ENCODE results near the gene NEK7.
"Not testable (repeated sequence)": the region's sequence is repeated elsewhere in the genome, so short reads cannot be mapped to it uniquely, and the experiment has no call there.

NEK7 gene

DNA sequence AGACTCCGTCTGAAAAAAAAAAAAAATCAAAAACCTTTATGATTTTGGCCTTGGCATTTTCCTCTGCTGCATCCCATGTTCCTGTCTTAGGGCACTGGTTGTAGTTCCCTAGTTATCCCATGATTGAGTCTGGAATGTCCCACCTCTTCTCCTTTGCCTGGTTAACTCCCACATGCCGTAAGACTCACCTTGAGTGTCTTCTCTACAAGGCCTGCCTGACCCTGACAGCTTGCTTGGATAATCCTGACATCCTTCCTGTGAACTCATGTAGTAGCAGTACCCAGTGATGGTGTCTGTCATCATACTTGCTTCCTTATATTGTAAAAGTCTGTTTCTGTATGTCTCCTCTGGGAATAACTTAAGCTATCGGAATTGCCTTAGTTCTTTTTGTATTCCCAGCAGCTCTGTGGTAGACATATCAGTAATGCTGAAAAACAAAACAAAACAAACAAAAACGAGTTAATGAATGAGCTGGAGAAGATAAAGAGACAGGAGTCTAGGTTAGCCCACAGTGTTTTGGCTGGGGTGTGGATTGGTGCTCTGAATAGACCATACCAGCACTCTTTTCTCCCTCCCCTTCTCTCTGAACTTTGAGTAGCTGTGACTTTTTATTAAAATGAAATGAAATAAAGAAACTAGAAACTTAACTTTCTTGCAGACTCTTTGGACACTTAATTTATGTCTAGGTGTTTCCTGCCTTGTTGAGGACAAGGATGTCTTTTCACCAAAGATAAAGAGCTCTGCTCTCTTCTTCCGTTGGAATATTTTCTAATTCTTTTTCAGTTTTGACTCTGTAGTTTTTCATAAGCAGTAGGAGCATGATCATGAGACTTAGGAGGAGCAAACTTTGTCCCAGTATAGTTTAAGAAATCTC lies 15.1 kb downstream of the NEK7 start:
- DNase-seq (ENCODE audit: low read depth in 2 of 3, low spot score in 2 of 3), result no peak

DNA sequence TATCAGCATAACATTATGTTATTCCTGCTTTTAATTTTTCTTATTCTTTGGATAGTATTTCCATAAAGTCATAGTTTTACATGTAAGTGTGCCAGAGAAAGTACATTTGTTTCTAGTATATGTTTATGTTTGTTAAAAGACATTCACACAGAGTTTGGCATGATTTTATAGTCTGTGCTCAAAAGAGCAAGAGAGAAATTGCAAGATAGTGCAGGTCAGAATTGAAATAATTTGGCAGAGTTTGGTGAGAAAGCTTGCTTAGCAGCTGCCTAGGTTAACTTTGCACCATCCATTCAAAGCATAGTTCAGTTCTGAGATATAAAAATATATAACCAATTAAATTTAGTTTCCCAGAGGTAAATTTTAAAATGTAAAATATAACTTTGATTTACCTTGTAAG lies 17.0 kb downstream of the NEK7 start:
- no peak for DNase-seq (ENCODE audit: low read depth in 2 of 3, low spot score in 2 of 3)

DNA sequence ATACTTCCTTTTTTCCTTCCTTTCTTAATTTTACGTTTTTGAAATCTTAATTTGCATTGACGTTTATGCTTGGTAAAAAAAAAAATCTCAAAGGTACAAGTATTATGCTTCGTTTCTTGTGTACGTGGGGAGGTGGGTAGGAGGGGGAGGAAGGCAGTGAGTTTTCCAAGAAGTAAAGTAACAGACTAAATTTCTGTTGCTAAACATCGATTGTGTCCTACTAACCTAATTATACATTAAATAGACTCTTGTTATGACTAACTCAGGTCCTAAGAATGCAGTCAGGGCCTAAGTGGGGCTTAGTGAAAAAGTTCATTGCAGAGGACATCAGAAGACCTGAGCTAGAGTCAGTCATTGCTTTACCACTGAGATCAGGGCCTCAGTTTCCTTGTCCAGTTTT lies 17.5 kb downstream of the NEK7 start:
- DNase-seq (ENCODE audit: low read depth in 2 of 3, low spot score in 2 of 3), result no peak

DNA sequence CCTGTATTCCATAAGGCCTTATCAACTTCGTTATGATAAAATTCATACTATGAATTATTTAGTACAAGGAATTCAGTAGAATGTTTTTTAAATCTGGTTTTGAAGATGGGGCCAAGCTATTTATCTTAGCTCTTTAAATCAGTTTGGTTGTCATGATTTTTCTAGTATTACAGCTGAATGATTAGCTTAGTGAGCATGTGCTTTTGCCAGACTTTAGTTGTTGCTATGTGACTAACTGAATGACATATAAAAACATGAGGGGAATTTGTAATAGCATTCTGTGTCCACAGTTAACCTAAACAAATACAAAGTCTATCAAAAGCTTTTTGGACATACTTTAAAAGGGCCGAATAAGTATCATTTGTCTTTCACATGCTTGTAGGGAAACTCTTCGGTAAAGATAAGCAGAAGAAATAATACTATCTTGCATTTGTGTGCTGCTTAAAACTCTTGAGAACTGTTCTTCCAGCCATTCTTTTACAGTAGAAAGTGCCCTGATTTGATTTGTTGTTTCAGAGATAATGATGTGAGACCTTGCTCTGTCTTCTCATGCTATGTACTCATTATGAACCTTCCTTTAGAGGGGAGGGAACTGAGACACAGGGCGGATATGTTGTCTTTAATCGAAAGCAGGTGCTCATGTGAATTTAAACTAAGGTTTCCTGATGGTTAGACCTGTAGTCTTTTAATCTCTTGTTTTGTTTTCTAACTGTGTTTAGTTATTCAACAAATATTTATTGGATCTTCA lies 18.8 kb downstream of the NEK7 start:
- no peak for DNase-seq (ENCODE audit: low read depth in 2 of 3, low spot score in 2 of 3)

DNA sequence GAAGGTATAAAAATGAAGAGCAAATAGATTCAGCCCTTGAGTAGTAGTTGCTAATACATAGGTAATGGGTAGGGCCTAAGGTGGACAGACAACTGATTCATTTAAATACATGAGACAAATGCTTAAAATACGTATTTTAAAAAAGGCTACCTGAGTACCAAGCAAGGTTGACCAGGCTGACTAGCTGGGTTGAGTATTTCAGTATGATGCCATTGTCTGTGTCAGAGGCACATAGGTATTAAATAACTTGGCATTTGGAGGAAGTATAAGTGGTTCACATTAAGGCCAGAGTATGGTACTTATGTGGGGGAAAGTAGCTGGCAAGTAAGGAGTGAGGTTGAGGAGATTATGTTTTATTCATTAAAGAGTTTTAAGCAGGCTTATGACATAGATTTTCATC lies 19.4 kb downstream of the NEK7 start:
- no peak for DNase-seq (ENCODE audit: low read depth in 2 of 3, low spot score in 2 of 3)

DNA sequence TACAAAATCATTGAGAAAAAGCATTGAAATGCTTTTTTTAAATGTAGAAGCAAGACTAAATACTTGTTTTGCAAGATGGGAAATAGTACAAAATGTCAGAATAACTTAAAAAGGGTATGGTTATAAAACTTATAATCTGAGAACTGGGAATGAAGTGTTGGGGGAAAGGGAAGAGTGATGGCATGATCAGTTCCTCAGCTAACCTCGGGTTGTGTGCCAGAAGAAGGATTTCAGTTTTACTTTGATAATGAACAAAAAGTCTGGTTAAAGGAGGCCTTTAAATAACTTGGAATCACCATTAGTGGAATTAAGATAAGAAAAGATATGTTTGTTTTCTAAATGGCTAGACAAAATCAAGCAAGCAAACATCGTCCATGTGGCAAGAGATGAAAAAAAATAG lies 20.7 kb downstream of the NEK7 start:
- no peak for DNase-seq (ENCODE audit: low read depth in 2 of 3, low spot score in 2 of 3)

DNA sequence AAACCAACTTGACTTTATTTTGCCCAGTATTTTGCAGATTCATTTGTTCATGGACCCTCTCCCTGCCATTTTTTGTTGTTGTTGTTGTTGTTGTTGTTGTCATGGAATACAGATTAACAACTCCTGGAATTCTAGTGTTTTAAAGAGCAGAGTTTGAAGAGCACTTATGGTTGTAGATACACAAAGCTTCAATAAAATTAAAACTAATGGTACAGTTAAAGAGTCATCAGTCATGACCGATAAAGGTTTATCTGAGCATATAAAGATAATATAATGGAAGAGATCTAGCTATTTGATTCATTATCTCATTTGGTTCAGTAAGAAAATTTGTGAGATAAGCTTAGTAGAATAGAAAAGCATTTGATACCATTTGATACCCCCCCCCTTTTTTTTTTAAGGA lies 21.8 kb downstream of the NEK7 start:
- no peak for DNase-seq (ENCODE audit: low read depth in 2 of 3, low spot score in 2 of 3)

DNA sequence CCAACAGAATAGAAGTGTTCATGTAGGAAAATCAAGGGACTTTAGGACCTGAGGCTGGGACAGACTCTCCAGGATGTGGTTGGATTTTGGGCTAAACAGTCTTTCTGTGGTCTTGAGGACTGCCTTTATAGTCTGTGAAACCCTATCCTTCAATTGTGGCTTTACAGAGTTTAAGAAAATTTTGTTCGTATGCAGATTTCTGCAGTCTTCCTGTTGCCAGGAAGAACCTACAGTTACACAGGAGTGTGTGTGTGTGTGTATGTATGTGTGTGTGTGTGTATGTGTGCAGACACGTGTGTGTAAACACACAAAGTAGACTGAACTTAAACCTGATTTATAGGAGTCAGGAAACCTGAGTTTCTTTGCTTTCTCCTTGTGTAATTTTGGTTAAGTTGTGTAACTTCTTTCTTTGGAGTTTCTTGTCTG lies 22.8 kb downstream of the NEK7 start:
- no peak for DNase-seq (ENCODE audit: low read depth in 2 of 3, low spot score in 2 of 3)

DNA sequence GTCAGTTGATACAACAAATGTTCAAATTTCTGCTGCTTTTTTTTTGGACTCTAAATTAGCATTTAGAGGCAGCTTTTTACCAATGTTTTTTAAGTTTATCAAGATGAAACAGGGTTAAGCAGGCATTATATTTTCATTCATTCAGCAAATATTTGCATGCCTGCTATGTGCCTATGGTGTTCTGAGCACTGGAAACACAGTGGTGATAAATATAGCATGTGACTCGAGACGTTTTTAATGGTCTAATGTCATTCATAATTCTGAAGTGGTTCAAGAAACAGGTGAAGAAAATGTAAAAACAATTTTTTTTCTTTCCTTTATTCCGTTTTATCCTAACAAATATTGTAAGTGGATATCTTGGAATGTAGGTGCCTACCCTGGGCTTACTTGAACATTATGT lies 26.8 kb downstream of the NEK7 start:
- DNase-seq (ENCODE audit: low read depth in 2 of 3, low spot score in 2 of 3), result no peak

DNA sequence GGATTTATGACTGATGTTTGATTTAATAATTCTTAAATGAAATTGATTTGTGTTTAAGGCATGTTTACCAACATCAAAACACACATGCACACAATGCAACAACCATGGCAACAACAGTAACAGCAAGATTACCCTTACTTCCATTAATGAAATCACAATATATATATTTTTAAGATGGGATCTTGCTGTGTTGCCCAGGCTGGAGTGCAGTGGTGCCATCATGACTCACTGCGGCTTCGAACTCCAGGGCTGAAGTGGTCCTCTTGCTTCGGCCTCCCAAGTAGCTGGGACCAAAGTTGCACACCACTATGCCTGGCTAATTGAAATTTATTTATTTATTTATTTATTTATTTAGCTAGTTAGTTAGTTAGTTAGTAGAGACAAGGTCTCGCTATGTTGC lies 27.7 kb downstream of the NEK7 start:
- DNase-seq (ENCODE audit: low read depth in 2 of 3, low spot score in 2 of 3), result no peak

DNA sequence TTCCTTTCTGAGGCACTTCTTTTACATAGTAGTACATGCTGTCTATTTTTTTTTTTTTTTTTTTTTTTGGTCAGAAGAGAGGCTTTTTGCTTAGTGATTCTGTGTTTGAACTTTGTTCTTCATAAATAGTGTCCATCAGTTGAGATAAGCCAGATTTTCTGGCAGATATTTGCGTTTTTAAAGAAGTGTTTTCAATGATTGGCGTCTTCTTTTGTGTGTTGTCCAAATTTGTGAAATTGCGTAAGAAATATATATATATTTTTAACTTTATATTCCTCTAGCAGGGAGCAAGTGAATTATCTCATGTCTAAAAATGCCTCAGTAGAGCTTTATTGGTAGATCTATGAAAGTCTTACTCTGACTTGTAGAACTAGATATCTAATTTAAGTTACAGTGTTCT lies 28.3 kb downstream of the NEK7 start:
- no peak for DNase-seq (ENCODE audit: low read depth in 2 of 3, low spot score in 2 of 3)

DNA sequence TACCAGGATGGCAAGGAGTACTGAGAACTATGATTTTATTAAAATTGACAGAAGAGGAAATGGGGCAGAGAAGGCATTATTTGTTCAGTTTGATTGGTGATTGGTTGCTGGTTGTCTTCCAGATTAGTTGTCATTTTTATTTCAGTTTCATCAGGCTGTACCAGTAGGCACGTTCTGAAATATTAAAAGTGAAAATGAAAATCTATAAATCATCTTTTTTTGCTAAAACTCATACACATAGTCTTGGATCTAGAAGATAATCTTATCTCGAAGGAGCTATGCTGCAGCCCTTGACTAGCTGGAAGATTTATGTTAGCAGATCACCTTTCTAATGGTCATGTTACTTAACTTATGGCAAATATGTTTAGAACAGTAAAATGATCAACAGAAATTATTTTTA lies 29.0 kb downstream of the NEK7 start:
- no peak for DNase-seq (ENCODE audit: low read depth in 2 of 3, low spot score in 2 of 3)

DNA sequence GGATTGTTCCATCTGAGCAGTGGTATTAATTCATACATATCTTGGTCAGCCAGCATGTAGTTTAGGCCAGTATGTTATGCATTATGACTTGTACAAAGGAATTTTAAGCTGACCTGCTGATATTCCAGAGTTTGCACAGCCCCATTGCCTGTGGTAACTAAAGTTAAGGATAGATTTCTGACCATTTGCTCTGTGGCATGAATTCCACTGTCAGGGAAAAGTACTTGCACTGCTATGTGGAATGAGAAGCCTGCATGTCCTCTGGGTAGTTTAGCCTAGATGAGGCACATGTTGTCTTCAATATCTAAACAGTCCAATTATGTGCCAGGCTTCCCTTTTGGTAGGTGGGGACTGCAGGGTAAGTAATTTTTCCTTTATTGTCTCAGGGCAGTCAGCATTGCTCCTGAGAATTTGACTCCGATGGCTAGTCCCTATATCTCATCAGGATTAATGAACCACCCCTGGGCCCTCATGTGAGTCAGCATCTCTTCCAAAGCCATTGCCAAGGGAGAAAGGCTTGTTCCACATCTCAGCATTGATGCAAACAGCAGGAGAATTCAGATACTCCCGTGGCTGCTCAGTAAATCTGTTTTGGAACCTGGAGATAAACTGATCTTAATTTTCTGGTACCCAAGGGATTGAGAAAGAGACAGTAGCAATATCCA lies 30.2 kb downstream of the NEK7 start:
- DNase-seq (ENCODE audit: low read depth in 2 of 3, low spot score in 2 of 3), result no peak

DNA sequence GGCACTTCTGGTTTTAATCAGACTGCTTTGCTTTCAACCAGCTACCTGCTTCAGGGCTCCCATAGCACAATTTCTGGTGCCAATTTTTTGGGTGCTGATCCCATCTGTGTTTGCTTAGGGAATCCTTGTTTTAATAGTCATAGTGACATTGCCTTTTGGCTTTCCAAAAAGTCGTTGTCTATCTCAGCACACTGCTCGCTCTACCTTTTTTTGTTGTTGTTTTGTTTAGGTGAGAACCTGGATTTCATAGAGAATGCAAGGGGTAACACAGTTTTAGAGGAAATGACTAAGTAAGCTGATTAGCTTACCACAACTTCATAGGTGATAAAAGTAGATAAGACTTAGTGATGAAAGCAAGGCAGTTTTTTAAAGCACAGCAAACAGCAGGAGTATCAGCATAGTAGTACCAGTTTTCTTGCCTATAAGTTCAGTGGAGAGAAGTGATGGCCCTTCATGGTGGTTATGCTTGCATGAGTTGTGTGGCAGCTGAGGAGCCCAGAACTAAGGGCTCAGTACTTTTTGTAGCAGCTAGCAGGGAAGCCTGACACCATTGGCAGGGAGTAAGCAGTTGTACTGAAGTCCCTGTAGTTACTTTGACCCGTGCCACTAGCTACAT lies 31.3 kb downstream of the NEK7 start:
- DNase-seq (ENCODE audit: low read depth in 2 of 3, low spot score in 2 of 3), result no peak

DNA sequence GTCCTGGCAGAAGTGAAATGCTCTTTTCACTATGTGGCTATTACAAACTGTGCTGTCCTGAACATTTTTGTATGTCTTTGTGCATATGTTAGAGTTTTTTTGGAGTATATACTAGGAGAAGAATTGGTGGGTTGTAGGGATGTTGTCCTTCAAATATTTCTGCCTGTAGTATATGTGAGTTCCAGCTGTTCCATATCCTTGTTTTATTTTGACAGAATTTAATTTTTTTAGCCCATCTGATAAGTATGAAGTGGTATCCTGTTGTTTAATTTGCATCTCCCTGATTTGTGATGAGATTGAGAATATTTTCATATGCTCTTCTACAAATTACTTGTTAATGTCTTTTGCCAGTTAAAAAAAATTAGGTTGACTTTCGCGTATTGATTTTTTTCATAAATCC lies 34.3 kb downstream of the NEK7 start:
- no peak for DNase-seq (ENCODE audit: low read depth in 2 of 3, low spot score in 2 of 3)

DNA sequence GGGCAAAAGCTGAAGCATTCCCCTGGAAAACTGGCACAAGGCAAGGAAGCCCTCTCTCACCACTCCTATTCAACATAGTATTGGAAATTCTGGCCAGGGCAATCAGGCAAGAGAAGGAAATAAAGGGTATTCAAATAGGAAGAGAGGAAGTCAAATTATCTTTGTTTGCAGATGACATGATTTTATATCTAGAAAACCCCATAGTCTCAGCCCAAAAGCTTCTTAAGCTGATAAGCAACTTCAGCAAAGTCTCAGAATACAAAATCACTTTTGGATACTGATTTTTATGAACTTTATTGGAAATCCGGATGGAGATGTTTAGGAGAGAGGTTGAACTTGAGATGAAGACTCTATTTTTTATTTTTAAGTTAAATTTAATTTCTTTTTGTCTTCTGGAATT lies 37.1 kb downstream of the NEK7 start:
- not testable (repeated sequence) for DNase-seq (ENCODE audit: low read depth in 2 of 3, low spot score in 2 of 3)

DNA sequence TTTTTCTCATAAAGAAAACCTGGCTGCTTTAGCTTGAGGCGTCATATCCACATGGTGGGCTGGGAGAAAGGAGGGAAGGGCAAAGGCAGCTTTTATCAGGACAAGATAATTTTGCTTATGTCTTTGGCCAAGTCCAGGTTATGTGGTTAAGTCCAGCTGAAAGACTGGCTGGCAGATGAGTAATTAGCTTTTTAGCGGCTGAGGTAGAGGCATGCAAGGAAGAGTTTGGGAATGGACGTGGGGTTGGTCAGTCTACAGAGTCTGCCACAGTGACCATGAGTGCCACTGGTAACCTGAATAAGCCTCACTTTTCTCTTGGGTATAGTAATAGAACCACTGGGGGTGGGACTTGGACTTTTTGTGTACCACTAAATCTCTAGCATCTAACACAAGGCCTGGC lies 39.8 kb downstream of the NEK7 start:
- DNase-seq (ENCODE audit: low read depth in 2 of 3, low spot score in 2 of 3), result no peak

DNA sequence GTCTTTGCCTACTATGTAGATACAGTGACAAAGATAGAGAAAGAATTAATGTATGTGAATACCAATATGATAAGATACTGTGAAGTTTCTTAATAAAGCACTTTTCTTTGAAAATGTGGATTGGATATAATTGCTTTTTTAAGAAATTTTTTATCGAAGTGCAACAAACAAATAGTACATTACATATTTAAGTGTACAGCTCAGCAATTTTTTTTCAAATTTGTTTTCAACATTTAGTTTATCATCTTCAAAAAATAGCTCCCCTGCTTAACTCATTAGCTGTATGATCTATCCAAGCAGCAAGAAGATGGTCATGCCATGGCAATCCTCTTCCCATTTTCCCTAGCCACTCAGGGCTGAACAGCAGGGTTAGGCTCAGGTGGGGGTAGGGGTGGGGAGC lies 40.5 kb downstream of the NEK7 start:
- DNase-seq (ENCODE audit: low read depth in 2 of 3, low spot score in 2 of 3), result no peak

DNA sequence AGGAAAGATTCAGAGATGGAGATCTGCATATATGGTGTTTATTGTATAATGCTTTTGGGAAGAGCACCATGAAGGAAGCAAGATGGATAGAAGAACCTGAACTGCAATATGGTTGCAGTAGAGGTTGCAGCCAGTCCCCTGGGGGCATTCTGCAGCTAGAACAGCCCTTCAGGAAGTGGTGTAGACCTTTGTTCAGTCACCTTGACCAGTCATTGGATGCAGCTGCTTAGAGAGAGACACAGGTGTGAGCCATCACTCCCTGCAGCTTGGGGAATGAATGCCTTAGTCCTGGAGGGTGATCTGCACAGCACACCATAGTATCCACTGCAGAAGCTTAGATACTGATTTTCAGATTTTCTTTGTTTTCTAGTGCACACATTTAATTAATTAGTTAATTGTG lies 42.3 kb downstream of the NEK7 start:
- DNase-seq (ENCODE audit: low read depth in 2 of 3, low spot score in 2 of 3), result no peak

DNA sequence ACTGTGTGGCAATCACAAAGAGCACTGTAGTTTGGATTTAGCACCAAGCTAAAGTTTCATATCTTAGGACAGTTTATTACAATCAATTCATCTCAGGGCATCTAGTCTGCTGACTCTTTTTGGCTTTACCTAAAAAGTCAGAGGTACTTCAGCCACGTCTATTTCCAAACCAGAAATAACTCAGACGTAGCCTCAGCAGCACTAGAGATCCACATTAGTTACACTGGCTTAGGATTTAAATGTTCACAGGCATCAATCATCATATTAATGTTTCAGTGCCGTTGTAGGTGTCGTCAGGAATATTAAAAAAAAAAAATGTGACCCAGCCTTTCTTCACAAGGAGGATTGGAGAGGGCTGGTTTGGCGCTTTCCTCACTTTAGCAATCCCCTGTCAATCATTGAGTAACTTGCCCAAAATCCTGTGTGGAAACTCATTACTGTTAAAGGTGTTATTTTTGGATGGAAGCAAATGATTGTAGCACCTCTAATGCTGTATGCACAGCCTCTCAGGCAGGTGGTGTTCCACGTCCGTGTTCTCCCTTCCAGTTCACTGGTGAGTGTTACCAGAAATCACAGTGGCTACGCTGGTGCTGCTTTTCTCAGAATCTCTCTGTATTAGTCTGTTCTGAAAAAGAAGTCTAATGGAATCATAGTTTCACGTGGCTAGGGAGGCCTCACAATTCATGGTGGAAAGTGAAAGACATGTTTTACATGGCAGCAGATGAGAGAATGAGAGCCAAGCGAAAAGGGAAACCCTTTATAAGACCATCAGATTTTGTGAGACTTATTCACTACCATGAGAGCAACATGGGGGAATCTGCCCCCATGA lies 45.4 kb downstream of the NEK7 start:
- no peak for DNase-seq (ENCODE audit: low read depth in 2 of 3, low spot score in 2 of 3)

DNA sequence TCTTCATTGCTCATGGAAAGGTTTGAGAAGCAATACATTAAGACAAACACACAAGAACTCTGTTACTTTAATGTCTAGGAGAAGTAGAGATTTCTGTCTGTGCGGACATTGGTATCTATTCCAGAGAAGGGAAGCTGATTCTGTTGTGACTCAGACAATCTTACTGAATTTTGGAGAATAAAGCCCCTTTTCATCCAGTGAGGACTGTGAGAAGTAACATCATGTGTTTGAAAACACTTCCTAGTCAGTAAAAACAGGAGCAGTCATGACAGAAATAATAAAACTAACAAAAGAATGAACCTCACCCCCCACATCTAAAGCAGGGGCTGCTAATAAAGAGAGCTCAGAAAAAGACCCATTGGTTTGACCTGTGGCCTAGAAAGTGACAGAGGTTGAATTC lies 46.6 kb downstream of the NEK7 start:
- DNase-seq (ENCODE audit: low read depth in 2 of 3, low spot score in 2 of 3), result no peak
